DND-41 (cell line): ENCODE measurements around the gene CXorf38.

Experiments used
- ATAC-seq: fragments of 200-7000 bp; cut with Tn5 transposase; 3 replicates; pipeline ENCODE4 v1.9.1; 2021; ENCODE audit warnings: low read depth; ENCODE audit not compliant: insufficient read depth
- DNase-seq: peaks from one replicate; pipeline ENCODE4 v3.0.0-alpha.2; 2020
- H2AFZ ChIP-seq: 2 replicates; pipeline ENCODE4 v1.6.0; 2012; ENCODE audit warnings: low read depth, low read length
- H3K27ac ChIP-seq: 2 replicates; pipeline ENCODE4 v1.5.1; 2012; ENCODE audit warnings: low read length, inconsistent platforms
- H3K27me3 ChIP-seq: fragments of 200-600 bp; sonication (generic); 2 replicates; pipeline ENCODE4 v1.6.0; 2012; ENCODE audit warnings: low read length, mild to moderate bottlenecking, inconsistent platforms; ENCODE audit not compliant: insufficient read depth, poor library complexity
- H3K36me3 ChIP-seq: 2 replicates; pipeline ENCODE4 v1.5.1; 2012; ENCODE audit warnings: low read length, inconsistent platforms; ENCODE audit not compliant: insufficient read depth
- H3K4me1 ChIP-seq: 2 replicates; pipeline ENCODE4 v1.5.1; 2012; ENCODE audit warnings: mild to moderate bottlenecking, low read length; ENCODE audit not compliant: insufficient read depth
- H3K4me2 ChIP-seq: 2 replicates; pipeline ENCODE4 v1.6.0; 2012; ENCODE audit warnings: mild to moderate bottlenecking, moderate library complexity, low read length, inconsistent platforms; ENCODE audit not compliant: insufficient read depth
- H3K4me3 ChIP-seq, 2 experiments: fragments of 200-600 bp in 1 of 2; shearing (Covaris generic) in 1 of 2; 2 replicates each; pipeline ENCODE4 v1.5.1; 2012 to 2016; ENCODE audit warnings: inconsistent platforms in 2 of 2, low read length in 2 of 2, mild to moderate bottlenecking in 2 of 2, low read depth in 1 of 2, moderate library complexity in 1 of 2
- H3K79me2 ChIP-seq: 2 replicates; pipeline ENCODE4 v1.6.0; 2012; ENCODE audit warnings: low read length, inconsistent platforms; ENCODE audit not compliant: insufficient read depth
- H3K9ac ChIP-seq: 2 replicates; pipeline ENCODE4 v1.6.0; 2012; ENCODE audit warnings: low read depth, mild to moderate bottlenecking, inconsistent platforms, low read length, moderate library complexity
- H3K9me3 ChIP-seq: 2 replicates; pipeline ENCODE4 v1.5.1; 2012; ENCODE audit warnings: low read length, moderate library complexity, mild to moderate bottlenecking, inconsistent platforms; ENCODE audit not compliant: insufficient read depth, severe bottlenecking
- H4K20me1 ChIP-seq: 2 replicates; pipeline ENCODE4 v1.6.0; 2012; ENCODE audit warnings: low read length; ENCODE audit not compliant: insufficient read depth
- EZH2 ChIP-seq: IDR thresholded peaks from 3 replicates; pipeline ENCODE4 v1.6.1; 2012; ENCODE audit warnings: borderline replicate concordance, low read depth, mild to moderate bottlenecking, moderate library complexity, low read length, inconsistent platforms; ENCODE audit not compliant: severe bottlenecking
- TF ChIP-seq, protein P1 (sequence below): IDR thresholded peaks from 2 replicates; pipeline ENCODE4 v1.5.1; 2012; ENCODE audit warnings: borderline replicate concordance, low read length, moderate library complexity, mild to moderate bottlenecking; ENCODE audit not compliant: poor library complexity, severe bottlenecking; ENCODE audit errors: extremely low read depth

The CXorf38 gene

GRCh38 chrX:40625294-40625693, 22.1 kb downstream of the CXorf38 start:
- Histone ChIP-seq H3K9me3 (no peaks in the 10 kb centered on the region), H3K36me3 (peaks cover 24% of the 10 kb centered on the region), H3K79me2 (no peaks in the 10 kb centered on the region), H3K4me3 (no peak overlapping the region), H3K9ac (no peak overlapping the region), H3K27me3 (no peaks in the 10 kb centered on the region), H4K20me1 (no peaks in the 10 kb centered on the region), H3K4me1 (no peaks in the 10 kb centered on the region), H3K4me2 (no peak overlapping the region), H3K27ac (no peak overlapping the region), H2AFZ (no peak overlapping the region)
- DNase-seq (no peak), ATAC-seq (no peak)
- no peak for TF ChIP-seq EZH2
- TF ChIP-seq, protein P1, sequence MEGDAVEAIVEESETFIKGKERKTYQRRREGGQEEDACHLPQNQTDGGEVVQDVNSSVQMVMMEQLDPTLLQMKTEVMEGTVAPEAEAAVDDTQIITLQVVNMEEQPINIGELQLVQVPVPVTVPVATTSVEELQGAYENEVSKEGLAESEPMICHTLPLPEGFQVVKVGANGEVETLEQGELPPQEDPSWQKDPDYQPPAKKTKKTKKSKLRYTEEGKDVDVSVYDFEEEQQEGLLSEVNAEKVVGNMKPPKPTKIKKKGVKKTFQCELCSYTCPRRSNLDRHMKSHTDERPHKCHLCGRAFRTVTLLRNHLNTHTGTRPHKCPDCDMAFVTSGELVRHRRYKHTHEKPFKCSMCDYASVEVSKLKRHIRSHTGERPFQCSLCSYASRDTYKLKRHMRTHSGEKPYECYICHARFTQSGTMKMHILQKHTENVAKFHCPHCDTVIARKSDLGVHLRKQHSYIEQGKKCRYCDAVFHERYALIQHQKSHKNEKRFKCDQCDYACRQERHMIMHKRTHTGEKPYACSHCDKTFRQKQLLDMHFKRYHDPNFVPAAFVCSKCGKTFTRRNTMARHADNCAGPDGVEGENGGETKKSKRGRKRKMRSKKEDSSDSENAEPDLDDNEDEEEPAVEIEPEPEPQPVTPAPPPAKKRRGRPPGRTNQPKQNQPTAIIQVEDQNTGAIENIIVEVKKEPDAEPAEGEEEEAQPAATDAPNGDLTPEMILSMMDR = no peak

GRCh38 chrX:40623665-40624064, 23.7 kb downstream of the CXorf38 start:
- Histone ChIP-seq H3K27ac (no peak overlapping the region), H3K4me2 (no peak overlapping the region), H3K9me3 (no peaks in the 10 kb centered on the region), H2AFZ (no peak overlapping the region), H3K4me3 (no peak overlapping the region), H3K27me3 (no peaks in the 10 kb centered on the region), H3K36me3 (peaks cover 12% of the 10 kb centered on the region), H3K79me2 (no peaks in the 10 kb centered on the region), H3K9ac (no peak overlapping the region), H3K4me1 (no peaks in the 10 kb centered on the region), H4K20me1 (no peaks in the 10 kb centered on the region)
- no peak for TF ChIP-seq EZH2
- TF ChIP-seq, protein P1 = no peak
- DNase-seq = no peak
- no peak for ATAC-seq

DNA sequence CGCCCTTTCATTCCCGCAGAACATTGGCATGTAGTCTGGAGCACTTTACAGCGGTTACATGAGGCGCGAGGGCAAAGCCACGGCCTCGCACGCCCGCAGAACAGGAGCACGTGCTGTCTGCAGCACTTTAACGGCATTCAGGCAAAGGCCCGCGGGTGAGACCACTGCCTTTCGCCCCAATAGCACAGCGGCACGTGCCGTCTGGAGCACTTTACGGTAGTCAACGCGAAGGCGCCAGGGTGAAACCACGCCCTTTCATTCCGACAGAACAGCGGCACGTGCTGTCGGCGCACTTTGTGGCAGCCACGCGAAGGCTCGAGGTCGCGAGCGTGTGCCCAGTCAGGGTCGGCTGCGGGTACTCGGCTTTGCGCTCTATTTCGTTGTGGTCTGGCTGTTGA, 24.2 kb downstream of the CXorf38 start, which contains the start of gene MPC1L:
MPC1L (plus strand) TSS at position 290 of the 398 bp plus-strand sequence. CDS start 138 bp downstream, outside the sequence.
- H3K27me3 ChIP-seq = no peaks in the 10 kb centered on the region
- no peaks in the 10 kb centered on the region for H3K4me1 ChIP-seq
- no peaks in the 10 kb centered on the region for H3K79me2 ChIP-seq
- no peak within 1 kb of the TSS for H3K4me2 ChIP-seq
- H3K27ac ChIP-seq = no peak within 1 kb of the TSS
- no peaks in the 10 kb centered on the region for H3K9me3 ChIP-seq
- no peaks in the 10 kb centered on the region for H4K20me1 ChIP-seq
- H2AFZ ChIP-seq = no peak within 1 kb of the TSS
- ATAC-seq (no peak), DNase-seq (no peak)
- H3K36me3 ChIP-seq = peaks cover 7% of the 10 kb centered on the region
- H3K9ac ChIP-seq = no peak within 1 kb of the TSS
- no peak within 1 kb of the TSS for H3K4me3 ChIP-seq
- no peak for TF ChIP-seq EZH2
- TF ChIP-seq, protein P1 = no peak
